Heart left ventricle (tissue), 16 donors: Measurements from ENCODE around the gene NDRG3. TPM values are rescaled to one million over a fixed set of nuclear protein-coding genes. Genes with fewer than 3 reads are reported as not detected.
A peak's percentile ranks its signal among the peaks of the same experiment; 100 is the strongest.

Experiments
- ATAC-seq, 4 donors: fragments of 200-7000 bp; cut with Tn5 transposase; one replicate each; pipeline ENCODE4 v1.9.1; 2020 to 2022; ENCODE audit warnings: moderate library complexity in 4 of 4, mild to moderate bottlenecking in 3 of 4, moderate number of reproducible peaks in 1 of 4
- DNase-seq, 5 donors: peaks; one replicate each; pipeline ENCODE4 v3.0.0-alpha.2; 2020
- H3K27ac ChIP-seq, 12 donors: fragments of 200-600 bp; sonication (generic) in 4 of 12; one replicate each; pipeline versions ENCODE4 v1.5.0 to v1.8.0; 2016 to 2022; ENCODE audit warnings: mild to moderate bottlenecking in 2 of 12
- H3K27me3 ChIP-seq, 9 donors: fragments of 200-600 bp; sonication (generic) in 2 of 9; one replicate each; pipeline versions ENCODE4 v1.5.1 to v1.8.0; 2016 to 2022; ENCODE audit warnings: mild to moderate bottlenecking in 3 of 9
- H3K36me3 ChIP-seq, 9 donors: fragments of 200-600 bp; sonication (generic) in 2 of 9; one replicate each; pipeline versions ENCODE4 v1.5.0 to v1.8.0; 2018 to 2022; ENCODE audit warnings: mild to moderate bottlenecking in 2 of 9
- H3K4me1 ChIP-seq, 12 donors: fragments of 200-600 bp; sonication (generic) in 4 of 12; one replicate each; pipeline versions ENCODE4 v1.5.0 to v1.8.0; 2016 to 2022; ENCODE audit warnings: mild to moderate bottlenecking in 3 of 12
- H3K4me3 ChIP-seq, 12 donors: fragments of 200-600 bp; sonication (generic) in 4 of 12; one replicate each; pipeline versions ENCODE4 v1.5.0 to v1.8.0; 2017 to 2022; ENCODE audit warnings: mild to moderate bottlenecking in 9 of 12, moderate library complexity in 4 of 12
- H3K9me3 ChIP-seq, 12 donors: fragments of 200-600 bp; sonication (generic) in 4 of 12; one replicate each; pipeline versions ENCODE4 v1.5.0 to v1.8.0; 2016 to 2022; ENCODE audit warnings: mild to moderate bottlenecking in 1 of 12
- CTCF ChIP-seq, 12 donors: fragments of 200-600 bp; sonication (generic) in 4 of 12; IDR thresholded peaks; one replicate each; pipeline versions ENCODE4 v1.5.0 to v1.8.0; 2018 to 2022; ENCODE audit warnings: antibody characterized with exemption in 12 of 12, mild to moderate bottlenecking in 5 of 12
- POLR2A ChIP-seq, 2 donors: fragments of 450-650 bp; IDR thresholded peaks; one replicate each; pipeline ENCODE4 v1.6.1; 2017; ENCODE audit warnings: antibody characterized with exemption in 2 of 2, mild to moderate bottlenecking in 2 of 2, moderate library complexity in 2 of 2
- WGBS, 4 donors: extraction: QIAGEN DNeasy Blood & Tissue Kit in 2 of 4; methylation state at CpG; one replicate each; pipeline versions ENCODE4 v1.1.5 to v1.1.7; 2013 to 2018; 5-methylcytosine and 5-hydroxymethylcytosine counted together
- intact Hi-C, 10 donors: fragments of 100-400 bp; cut with DNase I; formaldehyde crosslinking; loops; one replicate each; pipeline versions ENCODE4 v1.11.1 to v1.14.2; 2022
- polyA plus RNA-seq, 2 donors: library from polyadenylated mRNA; stranded (reverse); fragments of 200-250 nt; gene quantifications; one replicate each; pipeline ENCODE4 v1.2.3, GENCODE V29; 2013
- total RNA-seq, 9 donors: library from RNA; depleted of rRNA in 2 of 9; stranded (reverse); fragments of >200 nt in 2 of 9; fragmentation: NEBNext Ultra II Directional in 3 of 9; extraction: Animal tissue kit (Norgen Biotek cat#: 25700) in 3 of 9; gene quantifications; one replicate each; pipeline versions ENCODE4 v1.1.0 to v1.2.4, GENCODE V29; 2016 to 2023
- donor health status: ischemic (EF 13 %, LVEDD 7.1; RV severe dilation, severe dysfunction).
- donor health status: healthy with polysubstance abuse.
- donor health status: DM: no; HTN: yes; CAD: no.
- donor health status: DM: no; HTN: no; CAD: no.
- donor health status: ischemic (EF 25% LVEDD 6.9; RV normal size, moderate dysfunction).
- donor health status: ischemic (EF 25% LVEDD 5.7; RV mildly dilated, moderate dysfunction).
- donor health status: healthy.
- donor health status: DM: yes; HTN: yes; CAD: no.
- donor health status: ischemic (EF 35%, LVEDD 5.7; RV mildly dilated, moderate dysfunction).
- donor health status: nonischemic (EF 11% LVEDD 7.7; RV severe dilation, severe dysfunction).
- donor health status: DM: yes; HTN: yes; CAD: no.
- donor health status: PGD.
- donor health status: ischemic (EF 29% LVEDD 5.4; RV normal size, mild dysfunction).
- donor health status: nonischemic (EF 23%, LVEDD 6.1; RV moderate dilation, normal function).

NDRG3 gene
- total and polyA plus RNA-seq, 11 donors: 17.3 to 34.8 (median 29.9) TPM

- ATAC-seq (peak; percentile 3 to 37 (median 6)), DNase-seq (peak in 4 of 5 donors; percentile 29 to 68 (median 42))
- Histone ChIP-seq H3K36me3 (no peaks in the 10 kb centered on the region), H3K27ac (peak overlapping the region; percentile 59 to 98 (median 91)), H3K4me1 (peaks cover 0 to 67% (median 22%) of the 10 kb centered on the region in 12 donors), H3K4me3 (peak overlapping the region; percentile 71 to 99 (median 82)), H3K27me3 (no peaks in the 10 kb centered on the region), H3K9me3 (no peaks in the 10 kb centered on the region)
- WGBS, 4 donors: 2 to 12% (median 4%) methylated on average over 10 to 44 of the region's 44 CpGs
- no peak for TF ChIP-seq POLR2A (IDR thresholded peaks at IDR 0.05)
- TF ChIP-seq CTCF (IDR thresholded peaks at IDR 0.05): no peak
- intact Hi-C loops: loop anchor here in 3 of 10 donors (5.0 to 10.0 kb wide), 2 partner anchors 138 to 191 kb away; partner anchors contain the start of gene RAB5IF (in 1 of the 3)
Observed at GRCh38 chr20:36745234-36745926, 510 bp downstream of the NDRG3 start.

- H3K4me3 ChIP-seq: peak overlapping the region in 11 of 12 donors; percentile 71 to 99 (median 86)
- WGBS, 4 donors: 2 to 8% (median 7%) methylated on average over 6 to 8 of the region's 8 CpGs
- H3K9me3 ChIP-seq: no peaks in the 10 kb centered on the region
- TF ChIP-seq POLR2A (IDR thresholded peaks at IDR 0.05) (no peak), CTCF (IDR thresholded peaks at IDR 0.05) (no peak)
- H3K27ac ChIP-seq: peak overlapping the region; percentile 59 to 98 (median 91)
- peak; percentile 84 to 93 (median 87) for ATAC-seq
- peaks cover 0 to 67% (median 22%) of the 10 kb centered on the region in 12 donors for H3K4me1 ChIP-seq
- no peaks in the 10 kb centered on the region for H3K36me3 ChIP-seq
- DNase-seq: peak; percentile 72 to 86 (median 73)
- intact Hi-C loops: loop anchor here in 3 of 10 donors (5.0 to 10.0 kb wide), 2 partner anchors 137 to 190 kb away; partner anchors contain the start of gene RAB5IF (in 1 of the 3)
- no peaks in the 10 kb centered on the region for H3K27me3 ChIP-seq
Observed at GRCh38 chr20:36744764-36745191, 1.1 kb downstream of the NDRG3 start.

- no peaks in the 10 kb centered on the region for H3K9me3 ChIP-seq
- peaks cover 0 to 67% (median 22%) of the 10 kb centered on the region in 12 donors for H3K4me1 ChIP-seq
- WGBS, 4 donors: 50 to 52% (median 51%) methylated on average over 4 of the region's 4 CpGs
- ATAC-seq (peak in 1 of 4 donors; percentile 8), DNase-seq (no peak)
- TF ChIP-seq CTCF (IDR thresholded peaks at IDR 0.05) (no peak), POLR2A (IDR thresholded peaks at IDR 0.05) (no peak)
- H3K27ac ChIP-seq: peak overlapping the region; percentile 58 to 98 (median 91)
- peak overlapping the region in 9 of 12 donors; percentile 15 to 99 (median 78) for H3K4me3 ChIP-seq
- H3K36me3 ChIP-seq: no peaks in the 10 kb centered on the region
- no peaks in the 10 kb centered on the region for H3K27me3 ChIP-seq
- intact Hi-C loops: loop anchor here in 2 of 10 donors (10.0 kb wide), 1 partner anchor 189 kb away; no protein-coding TSS in a partner anchor
Observed at GRCh38 chr20:36744243-36744642, 1.6 kb downstream of the NDRG3 start.

- intact Hi-C loops: loop anchor here in 2 of 10 donors (10.0 kb wide), 1 partner anchor 188 kb away; no protein-coding TSS in a partner anchor
Observed at GRCh38 chr20:36742558-36742957, 3.3 kb downstream of the NDRG3 start.

More at GRCh38 chr20:36742558-36742957, 3.3 kb downstream of the NDRG3 start:
- H3K36me3 ChIP-seq: no peaks in the 10 kb centered on the region
- no peak for DNase-seq
- no peaks in the 10 kb centered on the region for H3K9me3 ChIP-seq
- peak overlapping the region in 7 of 12 donors; percentile 11 to 93 (median 31) for H3K27ac ChIP-seq
- TF ChIP-seq CTCF (IDR thresholded peaks at IDR 0.05) (no peak), POLR2A (IDR thresholded peaks at IDR 0.05) (no peak)
- no peaks in the 10 kb centered on the region for H3K27me3 ChIP-seq
- no peak for ATAC-seq
- H3K4me3 ChIP-seq: no peak overlapping the region
- WGBS, 4 donors: 92 to 96% (median 93%) methylated on average over 2 of the region's 2 CpGs
- H3K4me1 ChIP-seq: peaks cover 0 to 56% (median 22%) of the 10 kb centered on the region in 12 donors
